ENCODE measurements around the gene ADAT1. TPM values are rescaled to one million over a fixed set of nuclear protein-coding genes. Genes with fewer than 3 reads are reported as not detected.

The ADAT1 gene
- total and polyA plus RNA-seq, 2 experiments from 2014 or later: 21.2 to 37.9 TPM

DNA sequence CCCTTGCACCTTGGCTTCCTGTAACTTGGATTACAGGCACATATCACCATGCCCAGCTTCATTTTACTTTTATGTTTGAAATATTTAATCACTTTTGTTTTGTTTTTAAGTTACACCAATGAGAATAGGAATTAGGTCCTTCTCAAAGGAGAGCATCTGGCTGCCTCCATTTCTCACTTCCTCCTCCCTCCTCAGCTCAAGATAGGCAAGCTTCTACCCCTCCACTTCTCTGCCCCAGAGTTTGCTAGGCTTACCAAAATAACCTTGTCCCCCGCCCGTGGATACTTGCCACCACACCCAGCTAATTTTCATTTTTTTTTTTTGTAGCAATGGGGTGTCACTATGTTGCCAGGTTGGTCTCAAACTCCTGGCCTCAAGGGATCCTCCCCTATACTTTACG is 39.0 kb downstream of the ADAT1 start:
- no peak for DNase-seq (ENCODE audit: low spot score)
- Histone ChIP-seq H4K20me1 (ENCODE audit: insufficient read depth, poor library complexity, severe bottlenecking) (no peaks in the 10 kb centered on the region), H2AFZ (no peak overlapping the region), H3K9me2 (replicated peaks; ENCODE audit: insufficient read depth) (no peaks in the 10 kb centered on the region), H3K36me3 (replicated peaks; ENCODE audit: insufficient read depth, low read depth) (no peaks in the 10 kb centered on the region), H3K79me2 (no peaks in the 10 kb centered on the region), H3K4me1 (ENCODE audit: insufficient read depth) (no peaks in the 10 kb centered on the region), H3K4me2 (no peak overlapping the region), H3K27me3 (no peaks in the 10 kb centered on the region), H3K9me3 (ENCODE audit: low read depth) (no peaks in the 10 kb centered on the region), H3K27ac (no peak overlapping the region), H3K4me3 (no peak overlapping the region)
- TF ChIP-seq EZH2phosphoT487 (IDR thresholded peaks at IDR 0.05; ENCODE audit: low read depth, severe bottlenecking, unreplicated experiment): no peak
- no peak for TF ChIP-seq EZH2 (IDR thresholded peaks at IDR 0.05; ENCODE audit: borderline replicate concordance)
- TF ChIP-seq, protein P1, sequence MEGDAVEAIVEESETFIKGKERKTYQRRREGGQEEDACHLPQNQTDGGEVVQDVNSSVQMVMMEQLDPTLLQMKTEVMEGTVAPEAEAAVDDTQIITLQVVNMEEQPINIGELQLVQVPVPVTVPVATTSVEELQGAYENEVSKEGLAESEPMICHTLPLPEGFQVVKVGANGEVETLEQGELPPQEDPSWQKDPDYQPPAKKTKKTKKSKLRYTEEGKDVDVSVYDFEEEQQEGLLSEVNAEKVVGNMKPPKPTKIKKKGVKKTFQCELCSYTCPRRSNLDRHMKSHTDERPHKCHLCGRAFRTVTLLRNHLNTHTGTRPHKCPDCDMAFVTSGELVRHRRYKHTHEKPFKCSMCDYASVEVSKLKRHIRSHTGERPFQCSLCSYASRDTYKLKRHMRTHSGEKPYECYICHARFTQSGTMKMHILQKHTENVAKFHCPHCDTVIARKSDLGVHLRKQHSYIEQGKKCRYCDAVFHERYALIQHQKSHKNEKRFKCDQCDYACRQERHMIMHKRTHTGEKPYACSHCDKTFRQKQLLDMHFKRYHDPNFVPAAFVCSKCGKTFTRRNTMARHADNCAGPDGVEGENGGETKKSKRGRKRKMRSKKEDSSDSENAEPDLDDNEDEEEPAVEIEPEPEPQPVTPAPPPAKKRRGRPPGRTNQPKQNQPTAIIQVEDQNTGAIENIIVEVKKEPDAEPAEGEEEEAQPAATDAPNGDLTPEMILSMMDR (IDR thresholded peaks at IDR 0.05; ENCODE audit: poor library complexity): no peak
- 95% methylated on average over 3 of the region's 3 CpGs for WGBS (ENCODE audit: low lambda C conversion rate, missing lambda C conversion rate)

DNA sequence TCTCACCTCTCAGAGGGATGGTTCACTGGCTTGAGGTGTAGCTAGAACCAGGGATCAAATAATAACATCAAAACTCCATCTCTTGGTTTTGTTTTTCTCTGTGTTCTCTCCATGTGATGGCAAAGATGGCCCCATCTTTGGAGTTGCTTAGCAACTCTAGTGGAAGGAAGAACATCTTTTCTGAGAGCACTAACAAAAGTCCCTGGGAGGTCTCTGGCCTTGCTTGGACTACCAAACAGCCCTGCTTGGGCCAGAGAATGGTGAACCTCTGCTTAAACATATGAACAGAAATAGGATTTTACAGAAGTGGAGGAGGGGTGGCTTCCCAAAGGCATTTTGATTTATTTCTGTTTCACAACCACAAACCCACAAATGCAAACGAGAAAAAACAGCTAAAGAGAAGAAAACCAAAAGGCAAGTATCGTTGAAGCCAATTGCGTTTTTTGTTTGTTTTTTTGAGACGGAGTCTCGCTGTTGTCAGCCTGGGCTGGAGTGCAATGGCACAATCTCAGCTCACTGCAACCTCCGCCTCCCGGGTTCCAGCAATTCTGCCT is 43.7 kb downstream of the ADAT1 start:
- Histone ChIP-seq H3K4me2 (no peak overlapping the region), H2AFZ (no peak overlapping the region), H3K27me3 (no peaks in the 10 kb centered on the region), H3K4me1 (ENCODE audit: insufficient read depth) (no peaks in the 10 kb centered on the region), H3K27ac (no peak overlapping the region), H3K79me2 (no peaks in the 10 kb centered on the region), H3K36me3 (replicated peaks; ENCODE audit: insufficient read depth, low read depth) (no peaks in the 10 kb centered on the region), H3K9me3 (ENCODE audit: low read depth) (no peaks in the 10 kb centered on the region), H3K4me3 (no peak overlapping the region), H4K20me1 (ENCODE audit: insufficient read depth, poor library complexity, severe bottlenecking) (peaks cover 6% of the 10 kb centered on the region), H3K9me2 (replicated peaks; ENCODE audit: insufficient read depth) (no peaks in the 10 kb centered on the region)
- TF ChIP-seq, protein P1 (IDR thresholded peaks at IDR 0.05; ENCODE audit: poor library complexity): no peak
- TF ChIP-seq EZH2phosphoT487 (IDR thresholded peaks at IDR 0.05; ENCODE audit: low read depth, severe bottlenecking, unreplicated experiment): no peak
- TF ChIP-seq EZH2 (IDR thresholded peaks at IDR 0.05; ENCODE audit: borderline replicate concordance): no peak
- DNase-seq (ENCODE audit: low spot score): no peak
- WGBS (ENCODE audit: low lambda C conversion rate, missing lambda C conversion rate): 96% methylated on average over 7 of the region's 7 CpGs

DNA sequence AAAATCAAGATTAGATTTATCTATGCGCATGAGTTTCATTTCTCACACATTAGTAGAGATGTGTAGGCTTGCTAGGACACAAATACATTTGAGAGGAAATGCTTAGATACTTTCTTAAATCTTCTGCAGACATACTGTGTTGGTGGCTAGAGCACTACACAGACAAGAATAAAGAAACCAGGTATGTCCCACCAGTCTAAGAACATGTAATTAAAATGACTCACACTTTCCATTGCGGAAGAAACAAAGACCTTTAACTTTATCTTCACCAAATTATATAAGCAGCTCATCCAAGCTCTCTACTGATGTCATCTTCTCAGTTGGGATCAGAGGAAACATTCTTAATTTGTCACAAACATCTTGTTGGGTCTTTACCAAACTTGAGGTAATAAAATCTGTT is 44.4 kb downstream of the ADAT1 start:
- Histone ChIP-seq H3K4me3 (no peak overlapping the region), H3K9me2 (replicated peaks; ENCODE audit: insufficient read depth) (no peaks in the 10 kb centered on the region), H3K27me3 (no peaks in the 10 kb centered on the region), H3K9me3 (ENCODE audit: low read depth) (no peaks in the 10 kb centered on the region), H3K79me2 (no peaks in the 10 kb centered on the region), H3K27ac (no peak overlapping the region), H2AFZ (no peak overlapping the region), H4K20me1 (ENCODE audit: insufficient read depth, poor library complexity, severe bottlenecking) (peaks cover 9% of the 10 kb centered on the region), H3K36me3 (replicated peaks; ENCODE audit: insufficient read depth, low read depth) (no peaks in the 10 kb centered on the region), H3K4me2 (no peak overlapping the region), H3K4me1 (ENCODE audit: insufficient read depth) (no peaks in the 10 kb centered on the region)
- TF ChIP-seq EZH2 (IDR thresholded peaks at IDR 0.05; ENCODE audit: borderline replicate concordance) (no peak), EZH2phosphoT487 (IDR thresholded peaks at IDR 0.05; ENCODE audit: low read depth, severe bottlenecking, unreplicated experiment) (no peak)
- TF ChIP-seq, protein P1 (IDR thresholded peaks at IDR 0.05; ENCODE audit: poor library complexity): no peak
- DNase-seq (ENCODE audit: low spot score): no peak
- 92% methylated on average over 2 of the region's 2 CpGs for WGBS (ENCODE audit: low lambda C conversion rate, missing lambda C conversion rate)

All from hepatocyte (in vitro differentiated cells).